H1 (cell line): ENCODE results near the gene CCNI2. TPM values are rescaled to one million over a fixed set of nuclear protein-coding genes. Genes with fewer than 3 reads are reported as not detected.

ENCODE experiments used
- CTCF ChIA-PET: fragments of 300-600 bp; sonication (Branson Sonifier 250); formaldehyde crosslinking; loops from one replicate; lab custom pipeline; 2021; ENCODE audit not compliant: partially characterized antibody; lab: Charles Lee
- POLR2A ChIA-PET: fragments of 300-600 bp; sonication (Branson Sonifier 250); formaldehyde crosslinking; loops from one replicate; lab custom pipeline; 2021; ENCODE audit warnings: inconsistent platforms; ENCODE audit not compliant: partially characterized antibody; lab: Charles Lee
- DNase-seq, 2 experiments: peaks; one replicate each; pipeline versions ENCODE4 v3.0.0 to v3.0.0-alpha.2; 2010 to 2022; ENCODE audit warnings: low spot score in 2 of 2, low read depth in 1 of 2, mixed read lengths in 1 of 2
- FAIRE-seq: peaks from 2 replicates; lab custom pipeline; 2011; peaks lifted over from hg19 to GRCh38; lab: Jason Lieb, UNC
- H2AFZ ChIP-seq: 2 replicates; pipeline ENCODE4 v1.8.1; 2012; ENCODE audit warnings: low read length, inconsistent platforms
- H2AK5ac ChIP-seq: 2 replicates; pipeline ENCODE4 v1.6.1; 2013; ENCODE audit warnings: low read depth, low read length
- H2BK120ac ChIP-seq: replicated peaks from 2 replicates; pipeline ENCODE3; 2013; ENCODE audit warnings: low read depth, low read length, inconsistent platforms
- H2BK12ac ChIP-seq: 2 replicates; pipeline ENCODE4 v1.6.1; 2013; ENCODE audit warnings: low read depth, low read length
- H2BK15ac ChIP-seq: 2 replicates; pipeline ENCODE4 v1.6.1; 2013; ENCODE audit warnings: low read length
- H2BK20ac ChIP-seq: 2 replicates; pipeline ENCODE4 v1.6.1; 2013; ENCODE audit warnings: low read length
- H2BK5ac ChIP-seq: 2 replicates; pipeline ENCODE4 v1.6.1; 2013; ENCODE audit warnings: low read depth, low read length
- H3K14ac ChIP-seq: 2 replicates; pipeline ENCODE4 v1.6.1; 2013; ENCODE audit warnings: inconsistent platforms; ENCODE audit not compliant: insufficient read length
- H3K18ac ChIP-seq: 2 replicates; pipeline ENCODE4 v1.6.1; 2013; ENCODE audit warnings: low read length; ENCODE audit errors: extremely low read depth
- H3K23ac ChIP-seq: 2 replicates; pipeline ENCODE4 v1.6.1; 2013; ENCODE audit warnings: inconsistent platforms; ENCODE audit not compliant: insufficient read length
- H3K23me2 ChIP-seq: 2 replicates; pipeline ENCODE4 v1.6.1; 2013; ENCODE audit warnings: low read depth, low read length
- H3K27ac ChIP-seq: 2 replicates; pipeline ENCODE4 v1.6.1; 2011; ENCODE audit warnings: low read depth, low read length, inconsistent platforms
- H3K27me3 ChIP-seq, 4 experiments: replicated peaks in 1 of 4; 1 replicate in 1 of 4; 2 replicates in 3 of 4; pipeline versions ENCODE4 v1.6.1 to v1.8.1; 2011 to 2013; ENCODE audit warnings: low read length in 3 of 4, mild to moderate bottlenecking in 3 of 4, inconsistent platforms in 2 of 4, mixed read lengths in 2 of 4, moderate library complexity in 1 of 4; ENCODE audit not compliant: control insufficient read depth in 3 of 4, insufficient read depth in 3 of 4; ENCODE audit errors: extremely low read depth in 1 of 4
- H3K36me3 ChIP-seq, 4 experiments: 2 replicates each; pipeline versions ENCODE4 v1.6.1 to v1.8.1; 2011 to 2013; ENCODE audit warnings: mild to moderate bottlenecking in 4 of 4, low read length in 3 of 4, moderate library complexity in 2 of 4, control low read depth in 1 of 4, inconsistent platforms in 1 of 4; ENCODE audit not compliant: insufficient read depth in 4 of 4, control insufficient read depth in 2 of 4
- H3K4ac ChIP-seq: replicated peaks from 2 replicates; pipeline ENCODE3; 2013; ENCODE audit warnings: low read length, low read depth, mixed read lengths, inconsistent platforms; ENCODE audit not compliant: insufficient read length
- H3K4me1 ChIP-seq, 4 experiments: replicated peaks in 1 of 4; 1 replicate in 1 of 4; 2 replicates in 3 of 4; pipeline versions ENCODE4 v1.6.1 to v1.8.1; 2011 to 2013; ENCODE audit warnings: low read length in 3 of 4, inconsistent platforms in 2 of 4, mixed read lengths in 1 of 4; ENCODE audit not compliant: insufficient read depth in 4 of 4, control insufficient read depth in 3 of 4
- H3K4me2 ChIP-seq, 2 experiments: 2 replicates each; pipeline versions ENCODE4 v1.6.1 to v1.8.1; 2011 to 2013; ENCODE audit warnings: low read depth in 2 of 2, low read length in 2 of 2, control low read depth in 1 of 2, inconsistent platforms in 1 of 2, mild to moderate bottlenecking in 1 of 2; ENCODE audit not compliant: insufficient read depth in 1 of 2
- H3K4me3 ChIP-seq, 4 experiments: fragments of 200-600, 300-600 bp in 1 of 4; sonication (generic), shearing (Covaris generic), sonication (Bioruptor Twin) in 1 of 4; 2 replicates each; pipeline versions ENCODE4 v1.5.1 to v1.8.1; 2011 to 2016; ENCODE audit warnings: low read length in 4 of 4, low read depth in 3 of 4, control low read depth in 2 of 4, inconsistent platforms in 2 of 4, mild to moderate bottlenecking in 2 of 4, mixed read lengths in 1 of 4, moderate library complexity in 1 of 4; ENCODE audit not compliant: insufficient read depth in 2 of 4; ENCODE audit errors: extremely low read depth in 1 of 4
- H3K56ac ChIP-seq: replicated peaks from 2 replicates; pipeline ENCODE3; 2013; ENCODE audit warnings: low read depth, mild to moderate bottlenecking, mixed read lengths, low read length, inconsistent platforms; ENCODE audit not compliant: insufficient read length
- H3K79me1 ChIP-seq: 2 replicates; pipeline ENCODE4 v1.6.1; 2013; ENCODE audit warnings: low read depth, low read length, control low read depth
- H3K79me2 ChIP-seq, 2 experiments: 2 replicates each; pipeline versions ENCODE4 v1.6.1 to v1.8.1; 2012 to 2013; ENCODE audit warnings: low read length in 2 of 2, mild to moderate bottlenecking in 2 of 2, inconsistent platforms in 1 of 2; ENCODE audit not compliant: insufficient read depth in 2 of 2, control insufficient read depth in 1 of 2
- H3K9ac ChIP-seq, 4 experiments: replicated peaks in 1 of 4; 1 replicate in 1 of 4; 2 replicates in 3 of 4; pipeline versions ENCODE4 v1.6.1 to v1.8.1; 2011 to 2013; ENCODE audit warnings: low read depth in 3 of 4, low read length in 3 of 4, control low read depth in 2 of 4, mild to moderate bottlenecking in 2 of 4, moderate library complexity in 2 of 4, inconsistent platforms in 1 of 4; ENCODE audit errors: extremely low read depth in 1 of 4
- H3K9me3 ChIP-seq, 2 experiments: 2 replicates each; pipeline versions ENCODE4 v1.6.1 to v1.8.1; 2012 to 2013; ENCODE audit warnings: mild to moderate bottlenecking in 2 of 2, moderate library complexity in 2 of 2, control low read depth in 1 of 2, inconsistent platforms in 1 of 2, low read depth in 1 of 2, low read length in 1 of 2, mixed read lengths in 1 of 2; ENCODE audit not compliant: insufficient read depth in 2 of 2
- H4K20me1 ChIP-seq, 2 experiments: replicated peaks in 1 of 2; 2 replicates each; pipeline versions ENCODE3 to v1.8.1; 2011 to 2013; ENCODE audit warnings: inconsistent platforms in 2 of 2, low read length in 2 of 2, mild to moderate bottlenecking in 1 of 2; ENCODE audit not compliant: insufficient read depth in 2 of 2, control insufficient read depth in 1 of 2
- H4K5ac ChIP-seq: 2 replicates; pipeline ENCODE4 v1.6.1; 2013; ENCODE audit warnings: low read length, low read depth, mixed read lengths, inconsistent platforms; ENCODE audit not compliant: insufficient read length
- H4K8ac ChIP-seq: 2 replicates; pipeline ENCODE4 v1.8.0; 2013; ENCODE audit warnings: mild to moderate bottlenecking, moderate library complexity, low read length, inconsistent platforms; ENCODE audit not compliant: insufficient read depth; ENCODE audit errors: extremely low read depth
- H4K91ac ChIP-seq: replicated peaks from 2 replicates; pipeline ENCODE3; 2013; ENCODE audit warnings: low read length, mixed read lengths, inconsistent platforms; ENCODE audit not compliant: insufficient read length
- ASH2L ChIP-seq: fragments of 200-600, 300-600 bp; sonication (generic); IDR thresholded peaks from one replicate; pipeline ENCODE4 v1.7.1; 2017; ENCODE audit warnings: low read length
- ATF2 ChIP-seq: IDR thresholded peaks from 2 replicates; pipeline ENCODE4 v1.6.1; 2012; ENCODE audit warnings: low read length, inconsistent platforms
- BRCA1 ChIP-seq: IDR thresholded peaks from 2 replicates; pipeline ENCODE4 v1.6.1; 2012; ENCODE audit warnings: low read depth, low read length, improper control_type of control experiment
- CBX5 ChIP-seq: fragments of 300-800, 300-1000 bp; sonication (generic); IDR thresholded peaks from 2 replicates; pipeline ENCODE4 v1.7.1; 2016; ENCODE audit warnings: antibody characterized with exemption, low read length, low read depth
- EGR1 ChIP-seq: IDR thresholded peaks from 2 replicates; pipeline ENCODE4 v1.6.1; 2011; ENCODE audit warnings: low read depth, low read length, borderline replicate concordance
- EZH2 ChIP-seq: fragments of 200-600 bp; sonication (generic); IDR thresholded peaks from 2 replicates; pipeline ENCODE4 v1.7.1; 2012; ENCODE audit warnings: low read depth, mild to moderate bottlenecking, moderate library complexity, low read length, inconsistent platforms; ENCODE audit not compliant: severe bottlenecking
- FOSL1 ChIP-seq: IDR thresholded peaks from 2 replicates; pipeline ENCODE4 v1.6.1; 2011; ENCODE audit warnings: mild to moderate bottlenecking, low read depth, low read length, moderate library complexity; ENCODE audit not compliant: insufficient read depth
- RXRA ChIP-seq: IDR thresholded peaks from 2 replicates; pipeline ENCODE4 v1.6.1; 2011; ENCODE audit warnings: low read depth, mild to moderate bottlenecking, low read length, moderate library complexity; ENCODE audit not compliant: insufficient read depth
- SP1 ChIP-seq: IDR thresholded peaks from 2 replicates; pipeline ENCODE4 v1.6.1; 2011; ENCODE audit warnings: low read depth, low read length
- TCF12 ChIP-seq: IDR thresholded peaks from 2 replicates; pipeline ENCODE4 v1.6.1; 2011; ENCODE audit warnings: low read depth, mild to moderate bottlenecking, low read length
- TEAD4 ChIP-seq: IDR thresholded peaks from 2 replicates; pipeline ENCODE4 v1.6.1; 2012; ENCODE audit warnings: low read depth, low read length, inconsistent platforms, mixed read lengths
- WGBS, 2 experiments: shearing (Covaris generic) in 1 of 2; methylation state at CpG; one replicate each; pipeline versions ENCODE4 v1.1.6 to v1.1.7; 2013 to 2015; ENCODE audit warnings: low lambda C conversion rate in 2 of 2, mixed read lengths in 2 of 2, inconsistent platforms in 1 of 2, low coverage in 1 of 2, missing lambda C conversion rate in 1 of 2; ENCODE audit not compliant: insufficient replicate concordance in 2 of 2, insufficient coverage in 1 of 2, insufficient read length in 1 of 2; ENCODE audit errors: extremely low coverage in 1 of 2, missing lambda C conversion rate in 1 of 2; 5-methylcytosine and 5-hydroxymethylcytosine counted together
- polyA plus RNA-seq, 7 experiments: library from polyadenylated mRNA; depleted of rRNA in 3 of 7; stranded (reverse) in 5 of 7; unstranded in 2 of 7; fragments of >200 nt in 5 of 7; fragments of 200-250 nt in 2 of 7; gene quantifications; 1 replicate in 5 of 7; 2 replicates in 1 of 7; 4 replicates in 1 of 7; pipeline versions ENCODE4 v1.2.1 to v1.2.3, GENCODE V29; 2011 to 2013; ENCODE audit warnings: missing spikeins in 2 of 7, mixed read lengths in 2 of 7
- total RNA-seq: library from RNA; stranded (reverse); fragmentation: NEBNext Ultra II Directional; extraction: Animal tissue kit (Norgen Biotek cat#: 25700); gene quantifications from 2 replicates; pipeline ENCODE4 v1.2.1, GENCODE V29; 2021

Gene CCNI2
- total and polyA plus RNA-seq, 2 of the 8 experiments (the other 6 are each of a cell fraction or from before 2014, with no cell fraction given), result 1.3 to 1.4 TPM

- Histone ChIP-seq H3K9ac (no peak overlapping the region), H2AFZ (no peak overlapping the region), H2BK12ac (no peak overlapping the region), H2BK120ac (no peak overlapping the region), H4K91ac (no peak overlapping the region), H3K79me1 (peaks cover 4% of the 10 kb centered on the region), H4K20me1 (peaks cover 3 to 11% of the 10 kb centered on the region in 2 experiments)
- TF ChIP-seq FOSL1, result no peak
- TF ChIP-seq EGR1, result no peak
- no peak for TF ChIP-seq ASH2L
- no peak for TF ChIP-seq BRCA1
- no peak for TF ChIP-seq TCF12
- no peak for TF ChIP-seq CBX5
- TF ChIP-seq RXRA, result no peak
- no peak for TF ChIP-seq SP1
- no peak for TF ChIP-seq EZH2
- no peak for TF ChIP-seq TEAD4
- no peak for TF ChIP-seq ATF2
- TF ChIP-seq, all 59 proteins: peak for 0
- peaks cover 2 to 41% (median 31%) of the 10 kb centered on the region in 4 experiments for H3K27me3 ChIP-seq
- no peak overlapping the region for H2BK20ac ChIP-seq
- no peak for DNase-seq
- no peak overlapping the region for H3K4me2 ChIP-seq
- no peak overlapping the region for H3K56ac ChIP-seq
- H3K23ac ChIP-seq, result no peak overlapping the region
- H3K36me3 ChIP-seq, result no peaks in the 10 kb centered on the region
- CTCF ChIA-PET, result interaction anchor here (0.6 to 6.6 kb wide), 10 partner anchors 8 to 261 kb away, joined by 3 to 58 read pairs (median 3); partner anchors contain the start of gene CCNI2
- H3K18ac ChIP-seq, result no peak overlapping the region
- H3K4me1 ChIP-seq, result peaks cover 0 to 24% (median 6%) of the 10 kb centered on the region in 4 experiments; a peak in 5 of 7 replicates
- H3K14ac ChIP-seq, result no peak overlapping the region
- H2AK5ac ChIP-seq, result 0 out of 2 replicates have a peak overlapping the region, but pooled peaks have one; percentile 42
- no peak overlapping the region for H4K5ac ChIP-seq
- peaks cover 0 to 7% of the 10 kb centered on the region in 2 experiments; a peak in 1 of 4 replicates for H3K79me2 ChIP-seq
- no peak overlapping the region for H3K4ac ChIP-seq
- no peaks in the 10 kb centered on the region for H3K9me3 ChIP-seq
- H3K4me3 ChIP-seq, result no peak overlapping the region
- no peak overlapping the region for H4K8ac ChIP-seq
- H3K23me2 ChIP-seq, result peaks cover 10% of the 10 kb centered on the region
- no peak overlapping the region for H2BK5ac ChIP-seq
- FAIRE-seq, result no peak
- POLR2A ChIA-PET, result no interaction called here
- no peak overlapping the region for H2BK15ac ChIP-seq
- H3K27ac ChIP-seq, result no peak overlapping the region
- WGBS, 2 experiments, result 89% methylated on average over 11 of the region's 12 CpGs; no CpG with 5 or more reads in 1 of the 2 experiments
Observed at GRCh38 chr5:132773601-132774355, 26.6 kb downstream of the CCNI2 start.
